Measurements from ENCODE around the gene BOD1L1. TPM values are rescaled to one million over a fixed set of nuclear protein-coding genes. Genes with fewer than 3 reads are reported as not detected.
A peak's percentile ranks its signal among the peaks of the same experiment; 100 is the strongest.

The BOD1L1 gene
- total RNA-seq, 1 donor from 2014 or later: 36.1 TPM

- no peak for DNase-seq (ENCODE audit: low spot score)
These were observed 68.6 kb downstream of the BOD1L1 start for GRCh38 chr4:13558881-13559280.

GRCh38 chr4:13555325-13555724 is 72.2 kb downstream of the BOD1L1 start:
- DNase-seq (ENCODE audit: low spot score): no peak

- no peak for DNase-seq (ENCODE audit: low spot score)
These were observed 74.4 kb downstream of the BOD1L1 start for GRCh38 chr4:13553081-13553480.

GRCh38 chr4:13548984-13549546 is 78.5 kb downstream of the BOD1L1 start:
- DNase-seq (ENCODE audit: low spot score): peak; percentile 80

- DNase-seq (ENCODE audit: low spot score): no peak
These were observed 79.2 kb downstream of the BOD1L1 start for GRCh38 chr4:13548059-13548983.

GRCh38 chr4:13547485-13548041 is 80.0 kb downstream of the BOD1L1 start:
- DNase-seq (ENCODE audit: low spot score): no peak

GRCh38 chr4:13546941-13547484 is 80.5 kb downstream of the BOD1L1 start:
- no peak for DNase-seq (ENCODE audit: low spot score)

GRCh38 chr4:13546142-13546940 is 81.2 kb downstream of the BOD1L1 start:
- DNase-seq (ENCODE audit: low spot score): no peak

- DNase-seq (ENCODE audit: low spot score): no peak
These were observed 82.1 kb downstream of the BOD1L1 start for GRCh38 chr4:13545394-13545808.

GRCh38 chr4:13544606-13545393 is 82.7 kb downstream of the BOD1L1 start:
- peak; percentile 57 for DNase-seq (ENCODE audit: low spot score)

GRCh38 chr4:13543839-13544605 is 83.5 kb downstream of the BOD1L1 start, which contains the start of gene NKX3-2:
NKX3-2 (minus strand) TSS chr4:13544508; CDS start chr4:13544414, 94 bp downstream.
- DNase-seq (ENCODE audit: low spot score): no peak

- no peak for DNase-seq (ENCODE audit: low spot score)
These were observed 84.3 kb downstream of the BOD1L1 start for GRCh38 chr4:13543032-13543838.

- no peak for DNase-seq (ENCODE audit: low spot score)
These were observed 84.9 kb downstream of the BOD1L1 start for GRCh38 chr4:13542577-13543031.

- DNase-seq (ENCODE audit: low spot score): peak; percentile 52
These were observed 85.6 kb downstream of the BOD1L1 start for GRCh38 chr4:13541720-13542576.

GRCh38 chr4:13541176-13541604 is 86.3 kb downstream of the BOD1L1 start:
- DNase-seq (ENCODE audit: low spot score): no peak

- no peak for DNase-seq (ENCODE audit: low spot score)
These were observed 86.9 kb downstream of the BOD1L1 start for GRCh38 chr4:13540446-13541175.
